ENCODE data around the gene CFAP299.

- TF ChIP-seq CTCF (conservative IDR thresholded peaks at IDR 0.05), result no peak
- TF ChIP-seq EZH2 (IDR thresholded peaks at IDR 0.05; ENCODE audit: low read depth), result no peak
These were observed 21.9 kb upstream of the CFAP299 start for GRCh38 chr4:80313627-80314026.
